Medulla oblongata (tissue), 1 donor: Measurements from ENCODE around the gene DAP.

ENCODE experiments used
- DNase-seq: peaks from one replicate; pipeline ENCODE4 v3.0.0-alpha.2; 2015; ENCODE audit errors: extremely low spot score

The DAP gene

GRCh38 chr5:10710513-10711128 is 50.4 kb downstream of the DAP start:
- DNase-seq, result no peak

- DNase-seq, result no peak
Observed at GRCh38 chr5:10709933-10710332, 51.1 kb downstream of the DAP start.

- no peak for DNase-seq
Observed at GRCh38 chr5:10709409-10709808, 51.6 kb downstream of the DAP start.

GRCh38 chr5:10708189-10708944 is 52.7 kb downstream of the DAP start:
- no peak for DNase-seq

DNA sequence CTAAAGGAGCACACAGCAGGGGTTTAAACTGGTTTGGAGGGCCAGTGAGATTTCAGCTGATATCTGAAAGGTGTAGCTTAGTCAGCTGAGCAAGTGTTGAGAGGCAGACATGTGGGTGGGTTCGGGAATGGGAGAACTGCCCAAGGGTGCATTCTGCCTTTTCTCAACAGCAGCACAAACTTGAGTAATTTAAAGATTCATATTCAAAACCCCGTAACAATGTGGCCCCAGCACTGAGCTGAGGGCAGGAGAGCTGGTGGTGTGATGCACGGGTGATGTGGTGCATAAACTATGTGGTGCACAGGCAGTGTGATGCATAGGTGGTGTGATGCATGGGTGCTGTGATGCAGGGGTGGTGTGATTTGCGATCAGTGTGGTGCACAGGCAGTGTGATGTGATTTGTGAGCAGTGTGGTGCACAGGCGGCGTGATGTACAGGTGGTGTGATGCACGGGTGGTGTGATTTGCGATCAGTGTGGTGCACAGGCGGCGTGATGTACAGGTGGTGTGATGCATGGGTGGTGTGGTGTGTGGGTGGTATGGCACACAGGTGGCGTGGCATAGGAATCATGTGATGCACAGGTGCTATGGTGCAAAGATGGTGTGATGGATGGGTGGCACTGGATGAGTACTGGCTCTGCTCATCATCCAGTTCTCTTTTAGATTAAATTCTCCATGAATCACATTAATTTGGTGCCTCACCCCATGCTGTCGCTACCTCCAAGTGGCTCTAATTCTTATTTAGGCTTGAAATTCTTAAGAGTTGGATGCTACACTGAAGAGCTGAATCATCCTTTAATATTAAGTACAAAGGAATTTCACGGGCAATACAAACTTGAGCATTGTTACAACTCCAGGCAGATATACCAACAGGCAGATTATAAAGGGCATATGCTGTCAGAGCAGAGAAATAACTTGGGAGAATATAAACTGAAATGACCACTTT is 53.6 kb downstream of the DAP start:
- DNase-seq, result no peak

DNA sequence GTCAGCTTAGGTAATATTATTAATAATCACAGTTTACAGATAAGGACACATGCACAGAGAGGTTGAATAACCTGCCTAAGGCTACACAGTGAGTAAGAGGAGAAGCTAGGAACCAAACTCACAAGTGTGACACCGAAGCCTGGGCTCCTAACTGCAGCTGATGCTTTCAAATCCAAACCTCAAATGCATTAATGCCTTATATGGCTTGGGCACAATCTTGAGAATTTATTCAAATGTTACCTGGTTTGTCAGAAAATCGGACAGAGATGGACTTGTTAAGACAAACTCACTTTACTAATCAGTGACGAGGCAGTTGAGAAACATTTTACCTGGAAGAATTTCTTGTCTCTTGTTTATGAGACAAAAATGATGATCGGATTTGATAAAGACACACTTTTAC is 54.7 kb downstream of the DAP start:
- DNase-seq, result no peak

DNA sequence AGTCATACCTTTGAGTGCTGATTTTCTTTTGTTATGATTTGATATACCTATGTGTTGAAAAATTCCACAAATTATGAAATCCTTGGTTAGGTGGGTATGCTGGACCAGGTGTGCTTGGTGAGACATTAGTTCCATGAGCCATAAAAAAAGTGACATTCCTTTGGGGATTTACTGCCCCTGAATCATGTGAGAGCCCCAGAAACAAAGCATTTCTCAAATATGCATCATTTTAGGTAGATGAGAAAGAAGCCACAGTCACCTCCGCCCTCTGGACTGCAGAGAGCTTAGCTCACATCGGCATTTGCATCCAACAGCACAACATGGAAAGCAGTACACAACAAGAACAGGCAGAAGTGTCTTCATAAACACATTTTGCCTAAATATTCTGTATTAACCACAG is 55.3 kb downstream of the DAP start:
- DNase-seq, result no peak

DNA sequence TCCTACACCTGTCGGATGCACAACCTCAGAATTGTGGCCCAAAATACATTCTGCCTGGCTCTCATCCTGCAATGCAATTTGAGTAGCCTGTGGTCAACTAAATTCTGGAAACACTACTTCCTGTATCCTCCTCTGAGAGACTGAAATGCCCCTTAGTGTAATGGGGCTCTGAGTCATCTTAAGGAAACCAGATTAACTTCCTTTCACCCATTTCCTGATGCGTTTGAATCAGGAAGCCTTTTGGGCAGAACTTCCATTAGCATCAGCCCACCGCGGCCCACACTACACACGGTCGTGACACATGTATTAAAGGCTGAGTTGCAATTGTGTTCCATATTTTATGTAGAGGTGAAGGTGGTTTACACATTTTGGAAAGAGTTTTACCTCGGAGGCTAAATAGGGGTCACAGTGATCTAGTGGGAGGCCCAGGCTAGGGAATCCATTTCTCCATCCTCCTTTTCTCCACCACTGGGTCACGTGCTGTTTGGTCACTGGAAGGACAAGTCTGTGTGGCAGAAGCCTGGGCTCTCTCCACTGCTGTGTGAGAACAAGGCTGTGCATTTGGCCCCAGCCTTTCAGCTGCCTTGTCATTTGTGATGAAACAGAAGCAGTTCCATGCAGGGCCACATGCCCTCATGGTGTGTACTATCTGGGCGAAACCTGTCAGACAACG is 55.9 kb downstream of the DAP start:
- DNase-seq, result no peak

GRCh38 chr5:10703676-10704075 is 57.4 kb downstream of the DAP start:
- no peak for DNase-seq

- DNase-seq, result no peak
Observed at GRCh38 chr5:10702911-10703491, 58.0 kb downstream of the DAP start.

DNA sequence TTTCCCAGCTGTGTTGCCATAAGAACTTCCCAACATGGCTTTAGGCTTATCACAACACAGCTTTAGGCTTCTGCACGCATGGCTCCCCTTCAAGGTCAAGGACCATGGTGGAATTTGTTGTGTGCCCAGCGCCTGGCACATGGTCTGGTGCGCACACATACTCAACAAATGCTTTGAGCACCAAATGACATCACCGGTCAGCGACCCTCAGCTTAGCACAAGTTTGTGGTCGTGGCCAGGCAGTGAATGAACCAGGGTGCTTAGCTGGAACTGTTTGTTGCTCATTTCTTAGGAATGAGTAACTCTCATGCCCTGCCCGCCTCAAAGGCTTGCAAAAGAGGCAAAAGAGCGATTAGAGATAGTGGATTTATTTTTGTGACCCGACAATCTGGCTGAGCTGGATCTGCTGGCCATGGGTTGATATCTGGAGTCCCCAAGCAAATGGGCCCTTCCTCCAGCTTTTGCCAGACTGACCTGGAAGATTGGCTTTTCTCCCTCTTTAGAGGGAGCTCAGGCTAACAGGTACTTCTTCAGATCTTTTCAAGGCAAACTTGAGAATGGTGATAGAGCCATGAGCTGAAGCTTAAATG is 58.9 kb downstream of the DAP start:
- no peak for DNase-seq

GRCh38 chr5:10701567-10702039 is 59.4 kb downstream of the DAP start:
- peak; percentile 67 for DNase-seq

DNA sequence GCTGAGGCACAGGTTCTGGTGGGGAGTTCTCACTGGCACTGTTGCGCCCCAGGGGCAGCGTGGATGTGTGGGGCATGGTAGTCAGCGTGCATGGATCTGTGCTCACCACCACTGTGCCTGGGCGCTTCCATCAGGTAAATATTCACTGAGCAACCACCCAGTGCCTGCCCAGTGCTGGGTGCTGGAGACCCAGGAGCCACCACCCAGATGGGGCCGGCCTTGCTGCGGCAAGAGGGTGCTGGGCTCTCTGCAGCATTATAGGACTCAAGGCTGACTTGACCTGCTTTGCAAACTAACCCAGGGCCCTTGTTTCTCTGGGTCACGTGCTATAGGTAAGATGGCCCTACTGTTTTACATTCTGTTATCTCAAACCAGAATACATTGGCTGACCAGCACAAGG is 60.5 kb downstream of the DAP start:
- no peak for DNase-seq

DNA sequence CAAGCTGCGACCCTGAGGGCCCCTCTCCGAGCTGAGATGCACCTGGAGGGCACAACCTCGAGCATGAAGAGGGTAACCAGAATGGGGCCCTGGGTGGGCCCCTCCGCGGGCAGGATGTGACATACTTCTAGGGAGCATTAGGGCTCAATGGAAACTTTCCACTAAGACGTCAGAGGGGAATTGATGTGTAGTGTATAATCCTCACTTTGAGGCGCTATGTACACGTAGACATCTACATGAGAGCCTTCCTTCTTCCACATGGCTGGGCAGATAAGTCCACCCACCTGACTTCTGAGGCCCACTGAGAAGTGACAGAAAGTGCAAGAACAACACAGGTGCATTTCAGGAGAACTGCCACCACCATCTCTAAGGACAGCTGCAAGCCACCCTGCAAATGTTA is 61.0 kb downstream of the DAP start:
- DNase-seq, result no peak

GRCh38 chr5:10699281-10699874 is 61.7 kb downstream of the DAP start:
- DNase-seq, result no peak

- no peak for DNase-seq
Observed at GRCh38 chr5:10695759-10696543, 65.1 kb downstream of the DAP start.

- DNase-seq, result peak; percentile 84
Observed at GRCh38 chr5:10695055-10695649, 65.9 kb downstream of the DAP start.

DNA sequence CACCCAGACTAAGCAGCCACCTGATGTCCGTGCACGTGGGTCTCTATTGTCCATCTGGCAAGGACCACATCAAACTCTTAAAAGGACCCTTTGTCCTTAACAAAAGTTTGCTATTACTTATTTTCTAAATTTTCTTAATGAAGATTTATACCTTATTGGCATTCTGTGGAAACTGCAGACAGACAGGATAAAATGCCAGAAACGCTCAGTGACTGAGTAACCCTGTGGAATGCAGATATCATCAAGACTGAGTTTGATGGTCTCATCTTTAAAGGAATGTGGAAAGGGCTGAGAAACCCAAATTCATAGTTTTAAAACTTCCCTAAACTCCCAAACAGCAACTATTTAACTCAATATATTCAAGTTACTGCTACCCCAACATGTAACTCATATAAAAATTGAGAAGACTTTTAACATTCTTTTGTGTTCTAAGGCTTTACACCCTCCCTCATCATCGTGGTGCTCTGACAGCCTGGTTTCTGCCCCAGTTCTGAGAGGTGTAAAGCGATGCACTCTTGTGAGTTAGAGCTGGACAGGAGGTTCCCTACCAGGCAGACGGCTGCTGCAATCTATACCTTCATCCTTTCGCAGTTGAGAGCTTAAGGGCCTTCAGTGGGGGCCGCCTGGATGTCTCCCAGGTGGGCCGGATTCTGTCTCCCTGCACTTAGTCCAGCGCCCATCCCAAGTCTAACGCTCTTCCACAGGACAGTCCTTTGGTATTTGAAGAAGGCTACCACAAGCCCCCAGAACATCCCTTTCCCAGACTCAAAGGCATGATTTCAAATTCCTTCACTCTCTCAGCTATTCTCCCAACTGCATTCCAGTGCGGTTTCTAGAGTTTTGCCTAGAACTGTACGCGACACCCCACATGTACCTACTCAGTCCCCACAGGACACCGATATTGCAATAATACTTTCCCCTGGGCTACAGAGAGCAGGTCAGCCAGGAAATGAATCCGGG is 68.9 kb downstream of the DAP start:
- no peak for DNase-seq
